ENCODE results near the gene SMAD2.

Gene SMAD2

DNA sequence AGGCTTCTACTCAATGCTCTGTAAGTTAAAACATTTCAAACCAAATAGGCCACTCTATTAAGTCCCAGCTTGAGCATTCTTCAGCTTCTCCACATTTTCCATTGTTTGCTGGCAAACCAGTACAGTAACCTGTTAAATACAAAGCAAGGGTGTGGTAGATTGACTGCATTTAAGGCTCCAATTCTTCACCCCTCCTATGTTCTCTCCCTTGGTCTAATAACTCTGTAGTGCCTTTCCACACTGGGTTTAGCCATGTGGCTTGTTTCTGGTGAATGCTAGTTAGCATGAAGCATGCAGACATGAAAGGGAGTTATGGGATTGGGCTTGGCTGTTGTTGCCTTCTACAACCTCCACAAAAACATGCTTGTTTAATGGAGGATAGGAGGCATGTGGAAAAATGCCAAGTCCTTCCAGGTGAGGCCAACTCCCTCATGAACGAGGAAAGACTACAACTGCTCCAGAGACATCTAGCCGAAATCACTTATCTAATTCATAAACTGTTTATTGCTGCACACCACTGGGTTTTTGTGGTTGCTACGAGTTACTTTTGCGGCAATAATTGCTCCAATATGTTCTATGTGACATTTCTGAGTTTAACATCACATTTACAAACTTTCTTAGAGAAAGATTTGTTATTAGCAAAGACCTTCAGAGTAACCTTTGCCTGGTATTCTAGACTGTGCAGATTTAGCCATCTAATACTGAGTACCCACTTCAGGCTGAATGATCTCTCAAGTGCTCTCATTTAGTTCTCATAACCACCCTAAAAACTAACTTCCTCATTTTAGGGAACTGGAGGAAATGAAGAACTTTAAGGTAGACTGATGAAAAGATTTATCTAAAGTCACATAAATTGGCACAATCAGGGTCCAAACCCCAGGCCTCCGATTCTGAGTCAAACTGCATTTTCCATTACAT is 104.0 kb downstream of the SMAD2 start:
- TF ChIP-seq, protein P1, sequence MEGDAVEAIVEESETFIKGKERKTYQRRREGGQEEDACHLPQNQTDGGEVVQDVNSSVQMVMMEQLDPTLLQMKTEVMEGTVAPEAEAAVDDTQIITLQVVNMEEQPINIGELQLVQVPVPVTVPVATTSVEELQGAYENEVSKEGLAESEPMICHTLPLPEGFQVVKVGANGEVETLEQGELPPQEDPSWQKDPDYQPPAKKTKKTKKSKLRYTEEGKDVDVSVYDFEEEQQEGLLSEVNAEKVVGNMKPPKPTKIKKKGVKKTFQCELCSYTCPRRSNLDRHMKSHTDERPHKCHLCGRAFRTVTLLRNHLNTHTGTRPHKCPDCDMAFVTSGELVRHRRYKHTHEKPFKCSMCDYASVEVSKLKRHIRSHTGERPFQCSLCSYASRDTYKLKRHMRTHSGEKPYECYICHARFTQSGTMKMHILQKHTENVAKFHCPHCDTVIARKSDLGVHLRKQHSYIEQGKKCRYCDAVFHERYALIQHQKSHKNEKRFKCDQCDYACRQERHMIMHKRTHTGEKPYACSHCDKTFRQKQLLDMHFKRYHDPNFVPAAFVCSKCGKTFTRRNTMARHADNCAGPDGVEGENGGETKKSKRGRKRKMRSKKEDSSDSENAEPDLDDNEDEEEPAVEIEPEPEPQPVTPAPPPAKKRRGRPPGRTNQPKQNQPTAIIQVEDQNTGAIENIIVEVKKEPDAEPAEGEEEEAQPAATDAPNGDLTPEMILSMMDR (IDR thresholded peaks at IDR 0.05; ENCODE audit: low read depth, low read length) = no peak
- H3K4me3 ChIP-seq (ENCODE audit: low read depth, low read length) = no peak overlapping the region

DNA sequence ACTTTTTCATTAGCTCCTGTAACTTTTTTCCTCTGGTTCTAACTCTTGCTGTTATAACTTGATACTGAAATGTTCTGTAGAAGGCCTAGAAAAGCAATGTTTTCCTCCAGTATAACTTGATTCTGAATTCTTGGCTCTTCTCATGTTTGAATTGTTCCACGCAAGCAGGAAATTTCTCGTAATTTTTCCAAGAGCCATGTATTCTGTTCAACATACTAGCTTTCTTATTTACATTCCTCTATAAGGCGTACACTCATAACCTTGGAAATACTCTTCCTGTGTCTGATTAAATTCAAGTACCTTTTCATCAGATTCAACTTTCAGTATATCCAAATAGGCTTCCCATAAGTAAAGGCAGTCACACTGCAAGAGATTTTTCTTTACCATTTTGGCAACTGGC is 109.1 kb downstream of the SMAD2 start:
- TF ChIP-seq, protein P1 (IDR thresholded peaks at IDR 0.05; ENCODE audit: low read depth, low read length) = no peak

DNA sequence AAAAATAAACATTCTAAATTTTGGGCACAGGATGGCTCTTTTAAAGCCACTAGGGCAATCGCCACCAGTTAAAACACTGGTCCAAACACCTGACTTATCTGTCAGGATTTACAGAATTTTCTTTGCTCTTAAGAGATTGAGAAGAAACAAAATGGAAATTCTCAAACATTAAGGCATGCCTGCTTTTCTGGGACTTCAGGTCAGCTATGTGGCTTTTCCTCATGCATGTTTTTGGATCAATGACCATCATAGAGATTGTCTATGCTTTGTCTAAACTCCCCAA is 112.7 kb downstream of the SMAD2 start:
- H3K4me3 ChIP-seq (ENCODE audit: low read depth, low read length) = no peak overlapping the region; the same call in 1 of the 2 replicates
- TF ChIP-seq, protein P1 (IDR thresholded peaks at IDR 0.05; ENCODE audit: low read depth, low read length) = no peak

More for the DNA sequence above, 109.1 kb downstream of the SMAD2 start:
- no peak overlapping the region for H3K4me3 ChIP-seq (ENCODE audit: low read depth, low read length)

DNA sequence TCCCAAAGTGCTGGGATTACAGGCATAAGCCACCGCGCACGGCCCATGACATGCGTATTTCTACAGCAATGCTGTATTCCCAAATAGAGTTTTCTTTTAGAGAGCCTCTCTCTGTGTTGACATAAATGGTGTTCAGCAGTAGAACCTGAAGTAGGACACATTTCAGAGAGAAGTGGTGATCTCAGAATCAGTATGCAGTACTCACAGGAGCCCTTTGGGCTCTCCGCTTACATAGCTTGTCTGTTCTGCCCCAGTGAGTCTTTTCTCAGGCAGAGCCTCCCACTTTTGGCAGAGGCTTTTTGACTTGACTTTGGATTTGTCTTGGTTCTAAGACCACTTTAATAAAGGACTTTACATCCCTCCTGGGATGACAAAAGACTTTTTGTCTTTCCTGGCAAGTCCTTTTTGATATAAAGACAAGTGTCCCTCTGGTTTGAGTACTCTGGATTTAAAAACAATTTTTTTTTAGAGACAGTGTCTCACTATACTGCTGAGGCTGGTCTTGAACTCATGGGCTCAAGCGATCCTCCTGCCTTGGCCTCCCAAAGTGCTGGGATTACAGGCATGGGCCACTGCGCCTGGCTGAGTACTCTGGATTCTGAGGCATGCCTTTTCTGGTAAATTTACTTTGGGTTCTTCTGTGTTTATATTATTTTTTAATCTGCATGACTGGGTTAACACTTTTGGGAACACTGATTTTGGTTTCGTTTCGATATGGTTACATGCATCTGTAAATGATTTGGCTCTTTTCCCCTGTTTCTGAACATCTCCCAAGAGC is 113.3 kb downstream of the SMAD2 start:
- TF ChIP-seq, protein P1 (IDR thresholded peaks at IDR 0.05; ENCODE audit: low read depth, low read length) = no peak
- H3K4me3 ChIP-seq (ENCODE audit: low read depth, low read length) = no peak overlapping the region; the same call in 1 of the 2 replicates

DNA sequence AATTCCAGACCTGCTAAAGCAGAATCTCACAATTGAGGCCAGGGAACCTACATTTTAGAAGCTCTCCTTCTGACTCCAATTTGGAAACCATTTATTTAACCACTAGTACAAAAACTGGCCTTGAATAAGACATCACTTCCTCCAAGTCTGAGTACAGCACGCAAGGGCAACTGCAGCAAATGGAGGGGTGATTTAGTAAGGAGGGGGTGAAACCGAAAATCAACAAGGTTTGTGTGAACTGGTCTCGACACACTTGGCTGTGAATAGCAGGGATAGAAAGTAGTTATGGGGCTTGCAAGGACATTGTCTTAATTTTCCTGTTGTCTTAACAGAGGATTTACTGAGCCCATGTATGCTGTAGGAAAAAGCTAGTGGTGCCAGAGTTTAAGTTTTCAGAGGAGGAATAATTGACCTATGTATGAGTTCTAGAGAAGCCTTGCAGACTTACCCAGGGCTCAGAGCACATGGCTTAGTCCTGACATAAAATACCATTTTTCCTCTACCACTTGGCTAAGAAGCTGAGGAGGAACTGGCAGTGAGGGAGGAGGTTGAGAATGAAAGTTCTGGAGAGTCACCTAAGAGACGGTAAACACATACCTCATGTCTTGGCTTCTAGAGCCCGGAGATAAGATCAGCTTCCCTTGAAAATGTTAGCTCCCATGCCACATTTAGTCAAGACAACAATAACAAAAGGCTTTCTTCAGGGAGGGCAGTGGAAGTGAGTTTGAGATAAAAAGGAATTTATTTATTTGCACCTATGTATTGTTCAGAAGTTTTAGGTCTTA is 114.8 kb downstream of the SMAD2 start:
- H3K4me3 ChIP-seq (ENCODE audit: low read depth, low read length) = no peak overlapping the region
- TF ChIP-seq, protein P1 (IDR thresholded peaks at IDR 0.05; ENCODE audit: low read depth, low read length) = no peak

DNA sequence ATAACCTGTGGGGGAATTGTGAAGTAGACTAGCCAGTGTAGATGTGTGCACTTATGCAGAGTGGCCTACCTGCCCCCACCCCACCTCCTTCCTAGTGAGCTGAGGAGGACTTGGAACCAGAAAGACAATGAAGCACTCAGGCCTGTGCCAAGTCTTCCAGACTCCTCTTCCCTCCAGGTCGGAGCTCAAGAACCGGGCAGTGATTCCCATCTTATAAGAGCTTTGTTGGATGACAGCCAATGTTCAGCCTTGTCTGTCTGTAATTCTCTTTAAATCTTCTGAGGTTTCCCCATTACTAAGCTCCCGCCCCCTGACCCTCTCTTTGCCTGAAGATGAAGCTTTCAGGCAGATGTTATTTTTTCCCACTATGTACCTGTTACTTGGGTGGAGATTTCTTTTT is 121.0 kb downstream of the SMAD2 start:
- no peak overlapping the region for H3K4me3 ChIP-seq (ENCODE audit: low read depth, low read length)
- TF ChIP-seq, protein P1 (IDR thresholded peaks at IDR 0.05; ENCODE audit: low read depth, low read length) = no peak
